Measurements from ENCODE around the gene GABBR2.

GRCh38 chr9:98432960-98433359 lies 275.8 kb downstream of the GABBR2 start:
- no peak for TF ChIP-seq POLR2AphosphoS5 (IDR thresholded peaks at IDR 0.05; ENCODE audit: low read depth, low read length)
- TF ChIP-seq POLR2A (IDR thresholded peaks at IDR 0.05; ENCODE audit: low read depth, low read length): no peak
- TF ChIP-seq TAF1 (IDR thresholded peaks at IDR 0.05; ENCODE audit: borderline replicate concordance, low read depth, low read length): no peak

Data from GM12892 (cell line).